Smooth muscle cell (in vitro differentiated cells): Measurements from ENCODE around the gene C1QTNF2. TPM values are rescaled to one million over a fixed set of nuclear protein-coding genes. Genes with fewer than 3 reads are reported as not detected.

Experiments used
- DNase-seq: peaks from one replicate; lab custom pipeline; 2025; ENCODE audit not compliant: unreplicated experiment; lab: John Stamatoyannopoulos, UW
- H2AFZ ChIP-seq: fragments of 200-600 bp; sonication (generic); 2 replicates; pipeline ENCODE4 v1.6.0; 2016; ENCODE audit warnings: antibody characterized with exemption, low read depth, mild to moderate bottlenecking
- H3F3A ChIP-seq: fragments of 200-600 bp; sonication (generic); 2 replicates; pipeline ENCODE4 v1.6.0; 2017; ENCODE audit warnings: antibody characterized with exemption, low read depth
- H3K27ac ChIP-seq: fragments of 200-600 bp; sonication (generic); 2 replicates; pipeline ENCODE4 v1.5.1; 2016; ENCODE audit warnings: low read depth, mild to moderate bottlenecking
- H3K27me3 ChIP-seq: fragments of 200-600 bp; sonication (generic); 2 replicates; pipeline ENCODE4 v1.6.1; 2016; ENCODE audit warnings: low read depth, mild to moderate bottlenecking
- H3K36me3 ChIP-seq: fragments of 200-600 bp; sonication (generic); 2 replicates; pipeline ENCODE4 v1.5.1; 2016; ENCODE audit warnings: low read depth
- H3K4me1 ChIP-seq: fragments of 200-600 bp; sonication (generic); 2 replicates; pipeline ENCODE4 v1.5.1; 2016; ENCODE audit warnings: low read depth
- H3K4me2 ChIP-seq: fragments of 200-600 bp; sonication (generic); 2 replicates; pipeline ENCODE4 v1.6.0; 2016; ENCODE audit warnings: mild to moderate bottlenecking
- H3K4me3 ChIP-seq: fragments of 200-600 bp; sonication (generic); 2 replicates; pipeline ENCODE4 v1.5.1; 2016; ENCODE audit warnings: mild to moderate bottlenecking
- H3K79me2 ChIP-seq: fragments of 200-600 bp; sonication (generic); 2 replicates; pipeline ENCODE4 v1.6.0; 2016; ENCODE audit warnings: low read depth, mild to moderate bottlenecking
- H3K9ac ChIP-seq: fragments of 200-600 bp; sonication (generic); 2 replicates; pipeline ENCODE4 v1.6.0; 2016; ENCODE audit warnings: low read depth
- H3K9me3 ChIP-seq: fragments of 200-600 bp; sonication (generic); replicated peaks from 2 replicates; pipeline ENCODE4 v1.5.1; 2016; ENCODE audit warnings: low read depth
- H4K20me1 ChIP-seq: fragments of 200-600 bp; sonication (generic); 2 replicates; pipeline ENCODE4 v1.6.0; 2016; ENCODE audit warnings: low read depth
- WGBS: methylation state at CpG from one replicate; pipeline ENCODE4 v1.1.7; 2016; ENCODE audit warnings: low lambda C conversion rate; 5-methylcytosine and 5-hydroxymethylcytosine counted together
- polyA plus RNA-seq: library from polyadenylated mRNA; unstranded; fragments of >200 nt; fragmentation: Nextera tagmentation; extraction: Ambion mirVana; gene quantifications from 2 replicates; pipeline ENCODE4 v1.2.1, GENCODE V29; 2016
- total RNA-seq: library from RNA; depleted of rRNA; stranded (reverse); fragments of >200 nt; gene quantifications from 2 replicates; pipeline ENCODE4 v1.2.3, GENCODE V29; 2014
- TF ChIP-seq, protein P1 (sequence below): fragments of 200-600 bp; sonication (generic); IDR thresholded peaks from 2 replicates; pipeline ENCODE4 v1.5.1; 2017; ENCODE audit warnings: borderline replicate concordance, mild to moderate bottlenecking, antibody characterized with exemption; ENCODE audit not compliant: insufficient read depth, poor library complexity, severe bottlenecking

Gene C1QTNF2
- total and polyA plus RNA-seq, 2 experiments from 2014 or later, result 0.85 to 2.6 TPM

DNA sequence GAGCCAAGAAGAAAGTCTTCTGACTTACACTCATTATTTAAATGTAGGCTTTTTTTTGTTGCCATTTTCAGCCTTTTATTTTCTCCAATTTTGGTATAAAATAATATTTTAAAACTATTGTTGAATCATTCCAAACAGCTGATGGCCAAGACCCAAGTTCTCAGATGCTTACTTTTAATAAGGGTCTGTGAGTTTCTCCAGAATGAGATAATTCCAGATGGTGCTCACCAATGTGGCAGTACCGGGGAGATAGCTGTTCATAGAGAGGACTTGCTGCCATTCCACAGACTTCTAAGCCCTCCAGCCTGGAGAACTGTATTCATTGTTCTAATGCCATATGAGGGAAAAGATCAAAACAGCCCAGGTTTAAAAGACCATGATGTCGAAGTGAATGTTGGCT is 5.3 kb upstream of the C1QTNF2 start:
- Histone ChIP-seq H2AFZ (no peak overlapping the region), H4K20me1 (no peaks in the 10 kb centered on the region), H3K27ac (no peak overlapping the region), H3K79me2 (no peaks in the 10 kb centered on the region), H3K9ac (no peak overlapping the region), H3K27me3 (peaks cover 26% of the 10 kb centered on the region), H3K9me3 (no peaks in the 10 kb centered on the region), H3K4me3 (no peak overlapping the region), H3K4me2 (no peak overlapping the region), H3K4me1 (no peaks in the 10 kb centered on the region), H3K36me3 (no peaks in the 10 kb centered on the region), H3F3A (no peaks in the 10 kb centered on the region)
- DNase-seq, result no peak
- 92% methylated on average over 2 of the region's 2 CpGs for WGBS
- TF ChIP-seq, protein P1, sequence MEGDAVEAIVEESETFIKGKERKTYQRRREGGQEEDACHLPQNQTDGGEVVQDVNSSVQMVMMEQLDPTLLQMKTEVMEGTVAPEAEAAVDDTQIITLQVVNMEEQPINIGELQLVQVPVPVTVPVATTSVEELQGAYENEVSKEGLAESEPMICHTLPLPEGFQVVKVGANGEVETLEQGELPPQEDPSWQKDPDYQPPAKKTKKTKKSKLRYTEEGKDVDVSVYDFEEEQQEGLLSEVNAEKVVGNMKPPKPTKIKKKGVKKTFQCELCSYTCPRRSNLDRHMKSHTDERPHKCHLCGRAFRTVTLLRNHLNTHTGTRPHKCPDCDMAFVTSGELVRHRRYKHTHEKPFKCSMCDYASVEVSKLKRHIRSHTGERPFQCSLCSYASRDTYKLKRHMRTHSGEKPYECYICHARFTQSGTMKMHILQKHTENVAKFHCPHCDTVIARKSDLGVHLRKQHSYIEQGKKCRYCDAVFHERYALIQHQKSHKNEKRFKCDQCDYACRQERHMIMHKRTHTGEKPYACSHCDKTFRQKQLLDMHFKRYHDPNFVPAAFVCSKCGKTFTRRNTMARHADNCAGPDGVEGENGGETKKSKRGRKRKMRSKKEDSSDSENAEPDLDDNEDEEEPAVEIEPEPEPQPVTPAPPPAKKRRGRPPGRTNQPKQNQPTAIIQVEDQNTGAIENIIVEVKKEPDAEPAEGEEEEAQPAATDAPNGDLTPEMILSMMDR, result no peak

DNA sequence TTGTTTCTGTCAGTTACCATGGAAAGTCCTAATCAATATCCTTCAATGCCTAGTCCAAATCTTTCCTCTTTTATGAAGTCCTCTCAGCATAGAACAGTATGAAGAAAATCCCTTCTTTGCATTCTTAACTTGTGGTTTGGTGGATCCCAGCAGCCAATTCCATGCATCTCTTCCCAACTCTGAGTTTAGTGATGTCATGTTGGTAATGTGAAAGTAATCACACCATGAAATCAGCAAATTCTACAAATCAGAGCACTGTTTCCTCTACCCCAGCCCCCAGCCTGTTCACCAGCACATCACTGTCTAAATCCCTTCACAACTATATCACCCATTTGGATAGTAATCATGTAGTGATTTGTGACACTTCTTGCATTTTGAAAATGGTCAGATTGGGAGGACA is 4.7 kb upstream of the C1QTNF2 start:
- no peak for DNase-seq
- Histone ChIP-seq H3K27me3 (peaks cover 26% of the 10 kb centered on the region), H3K9me3 (no peaks in the 10 kb centered on the region), H3K4me1 (no peaks in the 10 kb centered on the region), H3K4me2 (no peak overlapping the region), H2AFZ (no peak overlapping the region), H3K79me2 (no peaks in the 10 kb centered on the region), H3K9ac (no peak overlapping the region), H3K36me3 (no peaks in the 10 kb centered on the region), H4K20me1 (no peaks in the 10 kb centered on the region), H3F3A (no peaks in the 10 kb centered on the region), H3K4me3 (no peak overlapping the region), H3K27ac (no peak overlapping the region)
- TF ChIP-seq, protein P1, result no peak

DNA sequence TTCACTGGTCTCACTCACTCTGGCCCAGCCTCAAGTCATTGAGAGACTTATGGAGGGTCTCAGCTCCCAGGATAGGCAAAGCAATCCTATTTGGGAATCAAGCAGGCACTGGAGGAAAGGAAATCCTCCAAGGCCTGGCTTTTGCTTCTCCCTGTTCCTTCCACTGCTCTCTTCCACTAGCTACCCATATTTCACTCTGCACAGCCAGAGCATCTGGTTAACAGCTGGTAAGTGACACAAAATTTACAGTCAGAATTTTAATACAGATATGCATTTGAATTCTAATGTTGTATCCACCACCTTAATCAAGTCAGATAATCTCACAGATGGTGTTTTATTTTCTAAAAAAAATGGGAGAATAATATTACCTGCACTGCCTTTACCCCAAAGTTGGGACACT is 868 bp upstream of the C1QTNF2 start:
- TF ChIP-seq, protein P1, result no peak
- H3K27ac ChIP-seq, result no peak overlapping the region
- H3K9me3 ChIP-seq, result no peaks in the 10 kb centered on the region
- H3K27me3 ChIP-seq, result peaks cover 21% of the 10 kb centered on the region
- H3K4me3 ChIP-seq, result no peak overlapping the region
- no peaks in the 10 kb centered on the region for H4K20me1 ChIP-seq
- DNase-seq, result no peak
- H3K4me1 ChIP-seq, result no peaks in the 10 kb centered on the region
- H3K4me2 ChIP-seq, result no peak overlapping the region
- no peak overlapping the region for H2AFZ ChIP-seq
- no peaks in the 10 kb centered on the region for H3F3A ChIP-seq
- H3K79me2 ChIP-seq, result no peaks in the 10 kb centered on the region
- H3K36me3 ChIP-seq, result no peaks in the 10 kb centered on the region
- no peak overlapping the region for H3K9ac ChIP-seq

DNA sequence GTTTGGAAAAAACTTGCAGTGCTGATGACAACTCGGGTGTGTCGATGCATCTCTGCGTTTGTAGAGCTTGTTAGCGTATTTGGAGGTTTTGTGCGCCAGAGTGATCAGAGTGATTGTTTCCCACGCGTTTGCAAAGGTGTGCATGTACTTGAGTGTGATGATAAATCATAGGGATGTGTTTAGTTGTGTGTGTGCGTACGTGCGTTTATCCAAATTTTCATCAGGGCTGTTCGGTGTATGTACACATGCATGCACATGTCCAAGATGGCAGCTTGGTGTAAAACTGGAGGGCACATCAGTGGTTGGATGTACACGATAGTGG is 248 bp upstream of the C1QTNF2 start:
- TF ChIP-seq, protein P1, result no peak
- Histone ChIP-seq H3K9me3 (no peaks in the 10 kb centered on the region), H3K4me3 (peak overlapping the region; percentile 71), H4K20me1 (no peaks in the 10 kb centered on the region), H3K79me2 (no peaks in the 10 kb centered on the region), H2AFZ (peak overlapping the region; percentile 90), H3K4me2 (peak overlapping the region; percentile 93), H3K27me3 (peaks cover 20% of the 10 kb centered on the region), H3K27ac (no peak overlapping the region), H3K9ac (no peak overlapping the region), H3F3A (no peaks in the 10 kb centered on the region), H3K4me1 (no peaks in the 10 kb centered on the region), H3K36me3 (no peaks in the 10 kb centered on the region)
- 53% methylated on average over 12 of the region's 12 CpGs for WGBS
- DNase-seq, result no peak
